ENCODE measurements around the gene LIMS2. TPM values are rescaled to one million over a fixed set of nuclear protein-coding genes. Genes with fewer than 3 reads are reported as not detected.

LIMS2 gene
- polyA plus RNA-seq, 4 donors, result 17.4 to 23.2 (median 20.9) TPM

DNA sequence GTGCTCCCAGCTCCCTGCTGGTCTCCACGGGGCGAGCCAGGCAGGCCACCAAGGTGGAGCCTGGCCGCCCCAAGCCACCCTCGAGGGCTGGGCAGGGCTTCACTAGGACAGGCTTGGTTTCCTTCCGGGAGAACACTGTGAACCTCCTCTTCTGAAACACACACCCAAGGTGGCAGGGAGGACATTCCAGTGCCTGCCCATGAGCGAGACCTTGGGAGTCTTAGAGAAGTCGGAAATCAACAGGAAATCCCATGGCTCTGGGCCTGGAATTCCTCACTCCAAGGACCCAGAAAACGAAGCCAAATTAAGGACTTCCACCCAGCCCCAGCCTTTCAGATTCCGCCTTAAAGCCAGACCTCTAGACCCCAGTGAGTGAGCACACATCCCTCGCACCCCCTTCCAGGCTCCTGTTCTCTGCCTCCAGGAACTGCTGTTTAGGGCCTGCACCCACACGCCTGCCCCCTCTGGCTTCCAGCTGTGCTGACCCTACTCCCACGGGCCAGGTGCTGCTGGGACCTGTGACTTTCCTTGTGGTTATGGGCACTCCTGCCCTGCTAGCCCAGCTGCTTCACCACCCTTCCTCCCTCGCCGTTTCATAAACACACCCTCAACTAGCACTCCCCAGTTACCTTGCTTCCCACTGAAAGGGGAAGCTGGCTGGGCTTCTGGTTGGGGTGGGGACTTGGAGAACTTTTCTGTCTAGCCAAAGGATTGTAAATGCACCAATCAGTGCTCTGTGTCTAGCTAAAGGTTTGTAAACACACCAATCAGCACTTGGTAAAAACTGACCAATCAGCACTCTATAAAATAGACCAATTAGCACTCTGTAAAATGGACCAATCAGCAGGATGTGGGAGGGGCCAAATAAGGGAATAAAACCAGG, 15.7 kb downstream of the LIMS2 start:
- no peak for DNase-seq (ENCODE audit: low read depth in 4 of 4, low spot score in 2 of 4)

DNA sequence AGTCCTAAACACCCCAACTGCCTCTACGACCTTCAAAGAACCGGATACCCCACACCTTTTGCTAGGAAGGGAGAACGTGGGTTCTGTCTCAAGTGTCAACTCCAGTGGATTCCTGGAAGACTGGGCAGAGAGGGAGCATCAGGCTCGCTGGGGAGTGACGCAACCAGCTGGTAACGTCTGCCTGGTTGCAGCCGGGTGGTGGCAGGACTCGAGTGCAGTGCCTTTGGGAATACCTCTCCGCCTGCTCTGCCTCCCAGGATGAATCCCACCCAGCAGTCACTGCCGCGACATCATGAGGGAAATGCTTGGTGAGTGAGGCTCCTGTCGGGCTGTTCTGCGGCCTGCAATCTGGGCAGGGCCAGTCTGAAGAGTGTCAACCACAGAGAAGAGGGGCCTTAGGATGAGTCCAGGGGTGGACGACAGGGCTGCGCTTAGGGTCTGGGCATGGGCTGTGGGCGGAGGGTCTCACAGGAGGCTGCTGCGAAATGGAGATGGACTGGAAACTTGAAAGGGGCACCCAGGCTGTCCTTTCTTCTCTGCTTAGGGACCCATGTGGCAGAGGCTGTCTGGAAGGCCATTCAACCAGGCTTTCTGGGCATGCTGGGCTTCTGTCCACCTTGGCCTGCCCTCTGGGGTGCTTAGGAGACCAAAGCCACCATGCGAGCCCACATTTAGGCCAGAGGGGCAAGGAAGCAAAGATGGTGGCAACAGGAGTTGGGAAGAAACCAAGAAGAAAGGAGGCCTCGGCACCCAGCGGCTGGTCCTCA, 16.5 kb downstream of the LIMS2 start:
- no peak for DNase-seq (ENCODE audit: low read depth in 4 of 4, low spot score in 2 of 4)

DNA sequence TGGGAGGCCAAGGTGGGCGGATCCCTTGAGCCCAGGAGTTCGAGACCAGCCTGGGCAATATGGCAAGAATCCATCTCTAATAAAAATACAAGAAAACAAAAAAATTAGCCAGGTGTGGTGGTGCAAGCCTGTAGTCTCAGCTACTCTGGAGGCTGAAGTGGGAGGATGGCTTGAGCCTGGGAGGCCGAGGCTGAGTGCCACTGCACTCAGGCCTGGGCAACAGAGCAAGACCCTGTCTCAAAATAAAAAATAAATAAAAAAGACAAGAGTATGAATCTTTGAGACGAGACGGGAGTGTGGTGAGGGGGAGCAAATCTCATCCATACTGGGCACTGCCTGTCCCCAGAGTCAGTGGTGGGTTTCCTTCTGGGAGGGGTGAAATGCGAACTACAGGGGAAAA, 17.2 kb downstream of the LIMS2 start:
- no peak for DNase-seq (ENCODE audit: low read depth in 4 of 4, low spot score in 2 of 4)

DNA sequence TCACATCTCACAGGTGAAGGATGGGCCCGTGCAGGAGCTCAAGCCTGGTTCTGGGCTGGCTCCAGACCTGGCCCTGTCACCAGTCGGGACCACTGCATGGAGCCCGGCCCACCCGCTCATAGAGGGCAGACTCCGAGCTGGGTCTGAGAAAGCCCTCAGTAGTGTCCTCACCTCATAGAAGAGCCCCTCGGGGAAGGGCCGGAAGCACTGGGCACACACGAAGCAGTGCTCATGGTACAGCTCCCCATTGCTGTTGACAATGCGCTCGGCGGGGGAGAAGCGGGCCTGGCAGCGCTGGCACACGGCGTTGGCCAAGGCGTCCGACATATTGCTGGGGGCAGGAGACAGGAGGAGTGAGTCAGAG, 18.1 kb downstream of the LIMS2 start:
- DNase-seq (ENCODE audit: low read depth in 4 of 4, low spot score in 2 of 4), result no peak

DNA sequence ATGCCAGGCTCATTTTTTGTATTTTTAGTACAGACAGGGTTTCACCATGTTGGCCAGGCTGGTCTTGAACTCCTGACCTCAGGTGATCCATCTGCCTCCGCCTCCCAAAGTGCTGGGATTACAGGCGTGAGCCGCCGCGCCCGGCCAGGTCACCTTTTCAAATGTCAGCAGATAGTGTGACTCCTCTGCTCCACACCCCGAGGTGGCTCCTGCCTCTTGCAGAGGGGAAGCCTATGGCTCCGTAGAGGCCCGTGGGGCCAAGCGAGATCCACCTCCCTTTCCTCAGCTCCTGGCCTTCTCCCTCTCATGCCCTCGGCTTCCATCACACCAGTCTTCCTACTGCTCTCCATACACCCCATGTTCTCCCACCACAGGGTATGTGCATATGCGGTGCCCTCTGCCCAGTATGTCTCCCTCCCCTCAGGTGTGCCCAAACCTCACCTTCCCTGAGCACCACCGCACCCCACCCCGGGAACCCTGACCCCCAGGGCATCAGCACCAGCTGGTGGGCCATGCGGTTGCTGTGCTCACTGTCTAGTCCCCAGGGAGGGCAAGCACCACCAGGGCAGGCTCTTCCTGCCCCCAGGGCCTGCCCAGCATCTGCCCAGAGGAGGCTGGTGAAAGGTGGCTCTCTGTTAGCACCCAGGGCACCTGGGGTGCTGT, 18.6 kb downstream of the LIMS2 start:
- no peak for DNase-seq (ENCODE audit: low read depth in 4 of 4, low spot score in 2 of 4)

DNA sequence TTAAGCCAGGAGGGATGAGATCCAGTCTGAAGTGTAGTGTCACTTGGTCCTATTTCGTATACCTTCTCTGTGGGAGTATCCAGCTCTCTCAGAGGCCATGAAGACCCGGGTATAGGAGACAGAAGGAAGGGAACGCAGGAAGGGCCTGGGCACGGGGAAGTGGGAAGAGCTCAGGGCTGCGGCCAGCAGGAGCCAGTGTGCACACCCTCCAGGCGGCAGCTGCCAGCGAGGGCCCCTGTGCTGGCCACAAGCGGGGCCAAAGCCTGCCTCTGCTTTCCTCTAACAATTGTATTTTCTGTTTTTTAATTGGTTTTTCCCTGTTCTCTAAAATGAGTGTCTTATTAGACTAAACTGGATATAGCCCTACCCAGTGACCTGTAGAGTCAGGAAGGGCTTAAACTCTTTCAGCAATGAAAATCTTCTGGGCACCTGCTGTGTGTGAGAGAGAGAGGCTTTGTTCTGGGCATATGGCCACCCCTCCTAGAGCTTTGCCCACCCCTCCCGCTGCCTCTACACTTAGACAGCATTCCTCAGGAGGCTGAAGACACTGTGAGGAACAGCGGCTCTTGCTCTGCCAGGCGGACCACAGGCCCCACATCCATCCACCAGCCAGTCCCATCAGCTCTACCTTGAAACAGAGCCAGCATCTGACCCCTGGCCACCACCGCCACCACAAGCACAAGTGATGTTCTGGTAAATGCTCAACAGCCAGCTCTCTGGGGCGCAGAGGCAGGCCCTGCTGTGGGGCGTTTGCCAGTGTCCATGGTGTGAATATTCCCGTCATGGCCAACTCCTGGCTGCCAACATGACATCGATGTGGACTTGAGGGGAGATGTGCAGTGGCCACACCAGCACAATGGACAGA, 19.9 kb downstream of the LIMS2 start:
- DNase-seq (ENCODE audit: low read depth in 4 of 4, low spot score in 2 of 4), result no peak

DNA sequence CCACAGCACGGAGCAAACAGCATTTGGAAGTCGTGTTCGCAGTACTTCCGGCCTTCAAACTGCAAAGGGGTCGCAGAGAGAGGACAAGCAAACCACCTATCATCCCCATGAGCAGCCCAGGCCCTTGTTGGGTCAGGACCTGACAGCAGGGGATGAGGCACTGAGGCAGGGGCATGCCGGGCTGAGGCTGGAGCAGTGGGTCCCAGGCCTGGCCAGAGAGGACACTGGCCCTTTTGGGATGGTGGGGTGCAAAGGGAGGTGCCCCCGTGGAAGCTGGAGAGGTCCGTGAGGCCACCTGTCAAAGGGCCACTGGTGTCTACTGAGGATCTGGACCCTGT, 20.5 kb downstream of the LIMS2 start:
- DNase-seq (ENCODE audit: low read depth in 4 of 4, low spot score in 2 of 4), result no peak

DNA sequence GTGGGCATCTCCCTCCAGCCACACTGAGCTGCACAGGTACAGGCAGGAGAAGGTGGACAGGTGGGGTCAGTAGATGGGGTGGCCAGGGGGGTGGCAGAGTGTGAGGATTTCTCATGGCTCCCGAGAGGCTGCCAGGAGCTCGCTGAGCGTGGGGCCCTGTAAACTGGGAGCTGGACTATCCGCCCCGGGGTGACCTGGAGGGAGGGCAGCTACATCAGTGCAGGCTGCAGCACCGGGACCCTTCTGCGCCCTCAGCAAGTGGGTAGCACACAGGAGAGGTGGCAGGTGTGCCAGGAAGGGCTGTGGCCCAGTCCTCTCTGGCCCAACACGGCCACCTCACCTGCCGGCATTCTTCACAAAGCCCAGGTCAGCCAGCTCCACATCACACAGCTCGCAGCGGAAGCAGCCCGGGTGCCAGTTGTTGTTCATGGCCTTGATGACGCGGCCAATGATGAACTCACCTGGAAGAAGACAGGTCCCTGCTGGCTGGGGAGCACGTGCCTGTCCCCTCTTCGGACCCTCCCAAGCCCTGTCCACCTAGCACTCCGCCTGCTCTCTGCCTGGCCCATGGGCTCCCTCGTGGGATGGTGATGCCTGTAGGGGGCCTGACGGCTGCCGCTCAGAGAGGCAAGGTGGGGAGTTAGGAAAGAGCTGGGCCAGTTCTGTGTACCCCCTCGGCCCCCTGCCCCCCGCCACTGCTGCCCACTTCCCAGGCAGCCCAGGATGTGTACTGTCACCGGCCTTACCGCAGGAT, 21.1 kb downstream of the LIMS2 start:
- DNase-seq (ENCODE audit: low read depth in 4 of 4, low spot score in 2 of 4), result no peak

DNA sequence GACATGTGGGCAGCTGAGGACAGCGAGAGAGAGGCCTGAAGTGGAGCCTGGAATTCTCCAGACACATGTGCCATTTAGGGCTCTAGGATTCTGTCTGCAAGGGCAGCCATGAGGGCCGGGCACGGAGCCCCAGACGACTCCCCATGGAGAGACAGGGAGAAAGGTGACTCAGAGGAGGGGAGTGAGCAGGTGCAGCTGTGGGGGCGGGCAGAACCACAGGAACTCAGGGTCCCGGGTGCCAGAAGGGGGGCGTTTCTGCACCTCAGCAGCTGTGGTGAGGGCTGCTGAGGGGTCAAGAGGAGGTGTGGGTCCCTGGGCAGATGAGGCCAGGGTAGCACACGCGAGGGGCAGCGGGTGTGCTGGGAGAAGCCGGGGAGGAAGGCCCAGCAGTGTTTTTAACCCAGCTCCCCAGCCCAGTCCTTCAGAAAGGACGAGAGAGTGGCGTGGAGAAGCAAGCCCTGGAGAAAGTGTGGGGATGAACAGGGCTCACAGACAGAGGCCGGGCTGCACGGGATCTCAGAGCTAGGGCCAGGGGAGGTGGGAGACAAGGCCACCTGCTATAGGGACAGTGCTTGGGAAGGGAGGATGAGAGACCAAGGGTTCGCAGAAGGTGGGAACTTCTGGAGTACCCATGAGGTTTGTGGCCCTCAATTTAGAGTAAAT, 21.8 kb downstream of the LIMS2 start:
- no peak for DNase-seq (ENCODE audit: low read depth in 4 of 4, low spot score in 2 of 4)

DNA sequence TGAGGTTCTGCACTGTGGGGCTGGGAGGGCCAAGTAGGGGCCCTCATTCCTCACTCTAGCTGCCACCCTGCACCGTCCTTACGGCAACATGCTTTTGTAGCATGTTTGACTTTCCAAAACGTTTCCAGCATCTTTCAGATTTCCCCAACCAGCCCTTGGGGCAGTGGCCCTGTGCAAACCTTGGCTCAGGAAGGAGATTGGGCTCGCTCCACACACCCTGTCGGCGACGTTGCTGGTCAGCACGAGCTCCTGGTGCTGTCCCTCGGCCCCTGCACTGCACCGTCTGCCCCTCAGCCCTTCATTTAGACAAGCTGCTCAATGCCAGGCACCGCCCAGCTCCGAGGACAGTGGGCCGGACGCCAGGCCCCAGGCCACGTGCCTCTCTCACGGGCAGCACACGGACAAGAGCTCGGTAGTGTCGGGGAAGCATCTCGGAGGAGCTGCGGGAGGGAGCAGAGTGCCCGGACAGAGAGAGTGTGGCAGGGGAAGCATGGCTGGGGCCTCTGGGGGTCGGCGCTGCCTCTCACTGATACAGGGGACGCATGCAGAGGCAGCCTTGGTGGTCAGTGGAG, 22.5 kb downstream of the LIMS2 start:
- DNase-seq (ENCODE audit: low read depth in 4 of 4, low spot score in 2 of 4), result no peak

DNA sequence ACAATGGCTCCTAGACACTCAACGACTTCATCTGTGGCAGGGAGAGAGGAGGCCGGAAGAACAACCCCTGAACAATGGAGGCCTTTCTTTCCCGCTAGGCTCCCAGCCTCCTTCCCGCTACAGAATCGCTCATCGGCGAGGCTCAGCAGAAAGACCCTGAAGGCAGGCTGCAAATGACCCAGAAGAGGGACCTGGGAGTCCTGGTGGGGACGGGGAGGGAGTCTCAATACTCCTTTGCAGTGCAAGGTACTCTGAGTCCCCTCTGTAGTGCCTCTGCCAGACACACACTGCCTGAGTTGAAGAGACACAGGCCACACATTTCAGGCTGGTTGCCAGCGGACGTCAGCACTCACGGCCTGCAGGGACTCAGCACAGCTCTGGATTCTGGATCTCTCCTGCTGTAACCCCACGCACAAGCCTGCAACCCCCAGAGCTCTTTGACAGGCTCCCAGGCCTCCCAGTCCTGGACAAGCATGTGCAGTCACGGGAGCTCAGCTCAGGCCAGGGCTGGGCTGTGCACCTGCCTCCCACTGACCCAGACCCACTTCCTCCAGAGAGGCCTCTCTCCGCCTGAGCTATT, 23.3 kb downstream of the LIMS2 start:
- no peak for DNase-seq (ENCODE audit: low read depth in 4 of 4, low spot score in 2 of 4)

DNA sequence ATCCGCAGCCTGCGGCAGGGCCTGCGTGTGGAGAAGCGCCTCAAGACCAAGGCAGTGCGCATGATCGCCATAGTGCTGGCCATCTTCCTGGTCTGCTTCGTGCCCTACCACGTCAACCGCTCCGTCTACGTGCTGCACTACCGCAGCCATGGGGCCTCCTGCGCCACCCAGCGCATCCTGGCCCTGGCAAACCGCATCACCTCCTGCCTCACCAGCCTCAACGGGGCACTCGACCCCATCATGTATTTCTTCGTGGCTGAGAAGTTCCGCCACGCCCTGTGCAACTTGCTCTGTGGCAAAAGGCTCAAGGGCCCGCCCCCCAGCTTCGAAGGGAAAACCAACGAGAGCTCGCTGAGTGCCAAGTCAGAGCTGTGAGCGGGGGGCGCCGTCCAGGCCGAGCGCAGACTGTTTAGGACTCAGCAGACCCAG, 23.9 kb downstream of the LIMS2 start:
- DNase-seq (ENCODE audit: low read depth in 4 of 4, low spot score in 2 of 4), result no peak

DNA sequence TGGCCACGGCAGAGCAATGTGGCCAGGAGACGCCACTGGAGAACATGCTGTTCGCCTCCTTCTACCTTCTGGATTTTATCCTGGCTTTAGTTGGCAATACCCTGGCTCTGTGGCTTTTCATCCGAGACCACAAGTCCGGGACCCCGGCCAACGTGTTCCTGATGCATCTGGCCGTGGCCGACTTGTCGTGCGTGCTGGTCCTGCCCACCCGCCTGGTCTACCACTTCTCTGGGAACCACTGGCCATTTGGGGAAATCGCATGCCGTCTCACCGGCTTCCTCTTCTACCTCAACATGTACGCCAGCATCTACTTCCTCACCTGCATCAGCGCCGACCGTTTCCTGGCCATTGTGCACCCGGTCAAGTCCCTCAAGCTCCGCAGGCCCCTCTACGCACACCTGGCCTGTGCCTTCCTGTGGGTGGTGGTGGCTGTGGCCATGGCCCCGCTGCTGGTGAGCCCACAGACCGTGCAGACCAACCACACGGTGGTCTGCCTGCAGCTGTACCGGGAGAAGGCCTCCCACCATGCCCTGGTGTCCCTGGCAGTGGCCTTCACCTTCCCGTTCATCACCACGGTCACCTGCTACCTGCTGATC, 24.4 kb downstream of the LIMS2 start:
- DNase-seq (ENCODE audit: low read depth in 4 of 4, low spot score in 2 of 4), result no peak

DNA sequence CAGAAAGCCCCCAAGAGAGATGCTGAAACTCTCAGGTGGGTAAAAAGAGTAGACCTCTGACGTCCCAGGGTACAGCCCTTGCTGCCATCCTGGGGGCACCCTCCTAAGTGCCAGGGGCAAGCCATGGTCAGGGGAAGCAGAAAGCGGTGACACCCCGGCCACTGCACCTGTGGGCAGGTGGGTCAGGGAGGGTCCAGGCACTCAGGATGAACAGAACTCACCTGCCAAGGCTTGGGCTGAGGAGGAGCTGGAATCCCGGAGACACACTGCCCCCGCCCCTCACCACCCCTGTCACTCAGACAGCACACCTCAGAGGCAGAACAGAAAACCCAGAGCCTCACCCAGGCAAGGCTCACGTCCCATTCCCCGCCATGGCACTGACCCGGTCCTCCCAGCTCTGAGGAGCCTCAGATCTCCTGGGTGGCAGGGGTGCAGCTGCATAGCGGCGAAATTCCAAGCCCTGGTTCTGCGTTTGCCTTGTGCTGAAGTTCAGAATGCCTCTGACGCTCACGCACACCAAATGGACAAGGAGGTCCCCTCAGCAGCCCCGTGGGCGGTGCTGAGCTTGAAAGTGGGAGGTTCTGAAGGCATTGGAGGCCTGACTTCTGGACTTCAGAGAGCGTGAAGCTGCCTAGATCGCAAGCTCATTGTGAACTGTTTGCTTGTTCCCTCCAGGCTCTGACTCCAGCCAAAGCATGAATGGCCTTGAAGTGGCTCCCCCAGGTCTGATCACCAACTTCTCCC, 25.1 kb downstream of the LIMS2 start:
- DNase-seq (ENCODE audit: low read depth in 4 of 4, low spot score in 2 of 4), result no peak

DNA sequence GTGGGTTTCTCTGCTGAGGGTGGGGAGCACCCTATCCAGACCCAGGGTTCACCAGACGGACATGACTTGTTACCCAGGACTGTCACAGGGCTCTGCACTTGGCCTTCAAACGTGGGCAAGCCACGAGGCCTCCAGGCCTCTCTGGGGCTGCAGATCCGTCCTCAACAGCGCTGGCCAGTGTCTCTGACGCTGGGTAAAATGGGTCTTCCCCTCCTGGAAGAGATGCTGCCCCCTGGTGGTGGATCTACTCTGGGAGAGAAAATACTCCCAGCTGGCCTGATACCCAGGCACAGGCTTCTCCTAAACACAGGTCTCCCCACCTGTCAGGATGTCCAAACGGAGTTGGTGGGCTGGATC, 25.7 kb downstream of the LIMS2 start:
- peak in 2 of 4 donors; percentile 56 to 64 for DNase-seq (ENCODE audit: low read depth in 4 of 4, low spot score in 2 of 4)

DNA sequence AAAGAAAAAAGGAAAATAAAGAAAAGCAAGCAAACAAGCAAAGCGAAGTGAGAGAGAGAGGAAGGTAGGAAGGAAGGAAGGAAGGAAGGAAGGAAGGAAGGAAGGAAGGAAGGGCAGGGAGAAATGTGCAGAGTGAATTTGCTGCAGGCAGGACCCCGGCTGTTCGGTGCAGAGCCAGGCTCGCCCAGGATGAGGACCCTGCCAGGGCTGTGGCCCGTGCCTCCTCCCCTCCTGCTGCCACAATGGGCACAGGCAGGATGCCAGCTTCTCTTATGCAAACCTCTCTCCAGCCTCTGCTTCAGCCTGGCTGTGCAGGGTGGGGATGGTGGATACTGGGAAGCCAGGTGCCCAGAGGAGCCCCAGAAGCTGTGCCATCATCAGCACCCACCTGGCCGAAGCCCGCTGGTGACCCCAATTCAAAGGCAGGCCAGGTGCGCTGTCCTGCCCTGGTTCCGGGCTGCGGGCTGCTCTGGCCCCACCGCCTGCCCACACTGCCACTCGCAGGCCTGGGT, 26.2 kb downstream of the LIMS2 start:
- no peak for DNase-seq (ENCODE audit: low read depth in 4 of 4, low spot score in 2 of 4)

DNA sequence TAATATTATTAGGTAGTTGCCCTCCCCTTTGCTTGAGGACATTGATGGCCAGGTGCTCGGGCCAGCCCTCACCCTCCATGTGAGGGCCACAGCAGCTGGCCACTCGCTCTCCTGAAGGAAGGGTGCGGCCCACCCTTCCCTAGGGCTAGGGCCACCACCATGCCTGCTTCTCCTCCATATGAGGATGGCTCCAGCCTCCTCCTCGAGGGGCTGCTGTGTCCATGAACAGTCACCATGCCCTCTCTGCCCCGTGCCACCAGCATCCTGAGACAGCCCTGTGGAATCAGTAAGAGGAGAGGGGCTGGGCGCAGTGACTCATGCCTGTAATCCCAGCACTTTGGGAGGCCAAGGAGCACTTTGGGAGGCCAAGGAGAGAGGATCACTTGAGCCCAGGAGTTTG, 27.0 kb downstream of the LIMS2 start:
- no peak for DNase-seq (ENCODE audit: low read depth in 4 of 4, low spot score in 2 of 4)
